ENCODE data around the gene MYO3B. TPM values are rescaled to one million over a fixed set of nuclear protein-coding genes. Genes with fewer than 3 reads are reported as not detected.

Gene MYO3B
- total and polyA plus RNA-seq, 7 donors = 0.34 TPM; not detected in 6

DNA sequence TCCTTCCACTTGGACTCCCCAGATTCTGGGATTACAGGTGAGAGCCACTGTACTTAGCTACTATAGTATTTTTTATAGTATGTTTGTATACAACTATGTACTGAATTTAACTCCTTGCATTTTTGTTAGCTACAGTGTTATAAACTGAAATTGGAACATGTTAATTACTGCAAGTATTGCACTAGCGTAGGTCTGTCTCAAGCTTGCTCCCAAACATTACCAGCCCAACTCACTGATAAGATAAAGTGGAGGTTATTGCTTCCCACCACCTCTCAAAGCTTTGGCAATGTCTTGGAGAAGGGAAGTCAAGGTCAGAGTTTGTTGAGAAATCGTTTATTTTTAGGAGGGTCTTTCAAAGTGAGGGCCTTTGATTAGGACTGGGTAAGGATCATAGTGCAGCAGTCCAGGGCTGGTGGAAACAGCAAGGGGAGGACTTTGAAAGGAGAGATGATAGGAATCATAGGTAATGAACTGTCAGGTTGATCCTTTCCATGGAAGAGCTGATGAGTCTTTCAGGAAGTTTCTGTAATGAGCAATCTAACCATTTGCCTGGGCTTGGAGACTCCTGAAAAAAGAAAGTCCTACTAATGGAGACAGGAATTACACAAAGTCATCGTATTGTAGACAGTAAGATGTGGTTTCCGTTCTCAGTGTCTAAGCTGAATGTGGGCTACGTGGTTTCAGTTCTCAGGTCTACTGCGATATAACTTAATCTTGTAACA, 257.1 kb downstream of the MYO3B start:
- no peak overlapping the region for H3K27ac ChIP-seq
- intact Hi-C loops (cut with DNase I) = no loop called here
- no peak overlapping the region for H3K4me3 ChIP-seq
- H3K27me3 ChIP-seq = no peaks in the 10 kb centered on the region
- no peaks in the 10 kb centered on the region for H3K36me3 ChIP-seq
- no peaks in the 10 kb centered on the region for H3K4me1 ChIP-seq
- 55 to 62% methylated on average over 6 of the region's 6 CpGs for WGBS, 2 donors
- no peak for DNase-seq
- no peaks in the 10 kb centered on the region for H3K9me3 ChIP-seq
- no peak for TF ChIP-seq POLR2AphosphoS5 (IDR thresholded peaks at IDR 0.05)
- no peak for TF ChIP-seq EP300 (IDR thresholded peaks at IDR 0.05)
- TF ChIP-seq POLR2A (IDR thresholded peaks at IDR 0.05) = no peak
- no peak for TF ChIP-seq CTCF (IDR thresholded peaks at IDR 0.05)

DNA sequence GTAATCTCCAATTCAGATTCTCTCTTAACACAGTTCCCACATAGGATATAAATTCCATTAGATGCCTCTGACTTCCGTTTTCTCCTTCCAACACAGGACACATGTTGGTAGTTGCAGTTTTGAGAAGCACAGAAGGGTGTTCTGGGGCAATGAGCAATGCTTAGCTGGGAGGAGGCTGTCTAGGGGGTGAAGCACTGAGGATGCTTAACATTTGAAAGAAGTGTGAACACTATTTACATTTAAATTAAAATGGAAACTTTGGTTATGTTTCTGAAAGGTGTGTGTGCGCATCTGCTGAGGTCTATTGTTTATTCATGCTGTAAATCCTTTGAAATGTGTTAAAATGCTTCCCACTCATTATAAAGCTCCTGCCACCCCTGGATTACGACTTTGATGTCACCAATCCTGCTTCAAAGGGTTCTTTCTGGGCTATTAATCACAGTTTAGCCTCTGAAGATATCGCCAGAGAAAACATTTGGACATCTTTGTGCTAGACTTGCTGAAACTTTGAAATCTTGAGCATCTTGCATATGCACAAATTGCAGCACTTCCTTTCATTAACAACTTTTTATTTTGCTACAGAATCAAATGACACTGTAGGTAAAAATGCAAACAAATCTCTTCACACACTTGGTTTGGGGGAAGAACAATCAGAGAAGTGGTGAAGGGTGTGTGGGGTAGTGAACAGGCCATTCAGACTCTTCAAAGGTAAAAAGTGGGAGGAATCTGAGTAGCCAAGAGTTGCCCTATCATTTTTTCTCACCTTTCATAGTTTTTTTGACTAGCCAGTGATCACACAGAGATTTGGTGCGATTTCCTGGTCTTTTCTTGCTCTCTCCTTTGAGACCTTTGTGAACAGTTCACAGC, 258.4 kb downstream of the MYO3B start:
- intact Hi-C loops (cut with DNase I) = no loop called here
- H3K4me1 ChIP-seq = no peaks in the 10 kb centered on the region
- no peak overlapping the region for H3K27ac ChIP-seq
- no peak overlapping the region for H3K4me3 ChIP-seq
- no peaks in the 10 kb centered on the region for H3K36me3 ChIP-seq
- 59 to 75% methylated on average over 5 of the region's 5 CpGs for WGBS, 2 donors
- no peak for TF ChIP-seq POLR2A (IDR thresholded peaks at IDR 0.05)
- TF ChIP-seq POLR2AphosphoS5 (IDR thresholded peaks at IDR 0.05) = no peak
- no peak for TF ChIP-seq EP300 (IDR thresholded peaks at IDR 0.05)
- no peak for TF ChIP-seq CTCF (IDR thresholded peaks at IDR 0.05)
- DNase-seq = no peak
- no peaks in the 10 kb centered on the region for H3K9me3 ChIP-seq
- no peaks in the 10 kb centered on the region for H3K27me3 ChIP-seq

GRCh38 chr2:170446078-170446477, 268.1 kb downstream of the MYO3B start:
- no peaks in the 10 kb centered on the region for H3K9me3 ChIP-seq
- no peaks in the 10 kb centered on the region for H3K36me3 ChIP-seq
- H3K27ac ChIP-seq = no peak overlapping the region
- no peak for DNase-seq
- 67 to 68% methylated on average over 3 of the region's 3 CpGs for WGBS, 2 donors
- no peaks in the 10 kb centered on the region for H3K4me1 ChIP-seq
- H3K4me3 ChIP-seq = no peak overlapping the region
- H3K27me3 ChIP-seq = no peaks in the 10 kb centered on the region
- intact Hi-C loops (cut with DNase I) = no loop called here
- TF ChIP-seq POLR2AphosphoS5 (IDR thresholded peaks at IDR 0.05) (no peak), CTCF (IDR thresholded peaks at IDR 0.05) (no peak), EP300 (IDR thresholded peaks at IDR 0.05) (no peak), POLR2A (IDR thresholded peaks at IDR 0.05) (no peak)

DNA sequence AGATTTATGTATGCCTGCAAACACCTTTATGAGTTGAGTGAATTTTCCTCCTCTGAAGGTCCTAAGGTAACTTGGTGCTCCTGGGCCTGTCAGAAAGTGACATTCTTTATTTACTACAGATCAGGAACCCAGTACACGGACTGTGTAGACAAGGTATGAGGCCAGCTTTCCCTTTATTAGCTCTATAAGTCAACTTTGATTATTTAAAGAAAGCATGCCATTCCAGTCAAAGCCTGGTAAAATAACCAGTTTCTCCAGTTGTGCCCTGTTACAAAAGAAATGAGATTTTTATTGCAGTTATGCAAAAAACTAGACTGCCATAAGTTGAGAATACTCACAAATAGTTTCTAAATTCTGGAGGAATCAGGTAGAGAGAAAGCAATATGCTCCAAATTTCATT, 271.1 kb downstream of the MYO3B start:
- intact Hi-C loops (cut with DNase I) = no loop called here
- 84% methylated on average over 1 of the region's 1 CpG for WGBS, 2 donors

More for the DNA sequence above, 271.1 kb downstream of the MYO3B start:
- Histone ChIP-seq H3K27me3 (no peaks in the 10 kb centered on the region), H3K4me1 (no peaks in the 10 kb centered on the region), H3K36me3 (no peaks in the 10 kb centered on the region), H3K4me3 (no peak overlapping the region), H3K27ac (no peak overlapping the region), H3K9me3 (no peaks in the 10 kb centered on the region)
- no peak for TF ChIP-seq CTCF (IDR thresholded peaks at IDR 0.05)
- no peak for TF ChIP-seq POLR2AphosphoS5 (IDR thresholded peaks at IDR 0.05)
- no peak for TF ChIP-seq POLR2A (IDR thresholded peaks at IDR 0.05)
- no peak for TF ChIP-seq EP300 (IDR thresholded peaks at IDR 0.05)
- DNase-seq = no peak

Measured in sigmoid colon (tissue), 7 donors.